Measurements from ENCODE around the gene BRIP1.
A peak's percentile ranks its signal among the peaks of the same experiment; 100 is the strongest.
"Not testable (repeated sequence)": the region's sequence is repeated elsewhere in the genome, so short reads cannot be mapped to it uniquely, and the experiment has no call there.

The BRIP1 gene

DNA sequence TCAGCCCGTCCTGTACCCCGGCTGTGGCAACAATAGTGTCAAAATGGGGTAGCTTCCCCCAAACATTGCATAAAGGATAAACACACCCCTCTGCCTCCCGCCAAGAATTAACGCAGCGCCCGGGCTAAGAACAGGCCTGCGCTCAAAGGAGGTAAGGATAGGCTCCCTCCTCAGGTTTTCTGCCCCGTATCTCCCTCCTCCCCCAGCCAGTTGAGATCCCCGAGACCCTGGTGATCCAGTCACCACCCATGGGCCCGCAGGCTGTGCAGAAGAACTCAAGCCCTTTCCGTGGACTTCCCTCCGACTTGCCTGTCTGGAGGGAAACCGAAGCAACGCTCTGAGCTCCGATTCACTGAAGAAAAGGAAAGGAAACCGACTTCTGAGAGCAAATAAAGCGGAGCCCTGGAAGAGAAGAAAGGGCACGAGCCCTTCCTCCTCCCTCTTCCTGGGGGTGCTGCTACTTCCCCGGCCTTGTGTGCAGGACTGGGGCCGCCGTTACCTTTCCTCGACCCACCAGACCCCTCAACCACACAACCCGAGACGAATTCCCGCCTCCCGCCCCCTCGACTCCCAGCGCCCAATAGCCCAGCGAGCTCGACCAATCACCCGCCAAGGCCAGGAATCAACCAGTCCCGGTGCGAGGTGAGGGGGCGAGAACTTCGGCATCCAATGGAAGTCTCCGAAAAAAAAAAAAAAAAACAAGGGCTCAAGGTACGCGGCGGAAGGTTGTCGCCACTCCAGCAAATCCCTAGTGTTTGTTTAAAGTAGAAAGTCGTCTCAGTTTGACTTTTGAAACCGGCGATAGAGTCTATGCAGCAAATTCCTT is at the start of gene BRIP1:
TSS of gene BRIP1 (minus strand) at position 554 of the 826 bp plus-strand sequence. CDS start 1,989 bp downstream, outside the sequence.
- DNase-seq: peak; percentile 91

DNA sequence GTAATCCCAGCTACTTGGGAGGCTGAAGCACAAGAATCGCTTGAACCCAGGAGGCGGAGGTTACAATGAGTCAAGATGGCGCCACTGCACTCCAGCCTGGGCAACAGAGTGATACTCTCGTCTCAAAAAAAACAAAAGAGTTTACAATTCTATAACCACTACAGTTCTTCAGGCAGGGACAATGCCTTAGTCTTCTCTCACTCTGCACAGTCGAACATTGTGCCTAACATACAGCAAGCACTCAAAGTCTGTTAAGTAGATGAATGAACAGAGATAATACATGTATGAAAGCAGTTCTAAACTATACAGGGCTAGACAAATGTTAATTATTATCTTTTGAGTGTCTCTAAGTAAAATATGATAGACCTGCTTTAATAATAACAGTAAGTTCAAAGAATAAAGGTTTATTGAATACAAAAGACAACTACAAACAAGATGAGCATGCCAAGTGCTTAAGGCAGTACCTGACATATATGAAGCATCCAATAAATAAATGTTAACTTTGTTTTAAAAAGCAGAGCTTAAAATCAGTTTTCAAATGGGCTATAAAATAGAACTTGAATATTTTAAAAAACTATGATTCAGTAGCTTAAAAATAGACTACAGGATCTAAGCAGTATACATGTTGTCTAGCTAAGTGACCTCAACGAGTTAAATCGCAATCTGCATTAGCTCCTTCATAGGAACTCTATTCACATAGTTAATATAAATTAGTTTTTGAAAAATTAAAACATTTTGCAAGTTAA is 45.1 kb upstream of the BRIP1 start:
- no peak for DNase-seq

DNA sequence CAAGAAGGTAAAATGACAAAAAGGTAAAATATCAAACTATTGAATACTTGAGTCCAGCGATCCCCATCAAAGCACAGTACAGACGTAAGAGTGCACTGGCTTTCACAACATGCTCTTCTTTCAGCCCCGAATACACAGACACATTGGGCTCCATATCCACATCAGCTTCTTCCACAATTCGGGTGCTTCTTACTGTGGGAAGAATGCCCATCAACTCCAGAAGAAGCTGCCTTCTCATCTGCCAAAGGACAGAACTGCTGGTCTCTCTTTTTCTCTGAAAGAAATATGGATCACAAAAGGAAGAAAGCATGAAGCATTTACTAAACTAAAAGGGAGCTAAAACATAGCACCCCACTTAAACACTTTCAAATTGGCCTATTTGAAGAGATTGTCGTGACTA is 44.0 kb upstream of the BRIP1 start:
- no peak for DNase-seq

DNA sequence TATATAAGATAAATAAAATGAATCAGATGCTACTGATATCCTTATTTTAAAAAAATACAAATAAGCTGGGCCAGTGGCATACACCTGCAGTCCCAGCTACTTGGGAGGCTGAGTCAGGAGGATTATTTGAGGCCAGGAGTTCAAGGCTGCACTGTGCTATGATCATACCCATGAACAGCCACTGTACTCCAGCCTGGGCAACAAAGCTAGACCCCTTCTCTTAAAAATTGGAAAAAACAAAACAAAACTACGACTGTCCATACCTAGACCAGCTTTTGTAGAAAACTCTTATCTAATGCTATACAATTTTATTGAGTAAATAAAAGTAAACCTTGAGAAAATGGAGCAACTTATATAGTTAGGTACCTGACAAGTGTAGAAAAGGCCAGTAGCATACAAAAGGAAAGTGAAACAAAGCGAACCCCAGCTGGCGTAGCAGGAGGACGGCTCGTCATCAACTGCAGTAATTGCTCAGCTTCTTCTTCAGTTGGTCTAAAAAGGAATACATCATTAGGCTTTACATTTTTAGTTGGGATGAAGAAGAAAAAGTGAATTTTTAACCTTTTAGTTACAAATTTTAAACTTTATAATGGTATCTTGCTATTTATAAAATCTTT is 40.9 kb upstream of the BRIP1 start:
- no peak for DNase-seq

DNA sequence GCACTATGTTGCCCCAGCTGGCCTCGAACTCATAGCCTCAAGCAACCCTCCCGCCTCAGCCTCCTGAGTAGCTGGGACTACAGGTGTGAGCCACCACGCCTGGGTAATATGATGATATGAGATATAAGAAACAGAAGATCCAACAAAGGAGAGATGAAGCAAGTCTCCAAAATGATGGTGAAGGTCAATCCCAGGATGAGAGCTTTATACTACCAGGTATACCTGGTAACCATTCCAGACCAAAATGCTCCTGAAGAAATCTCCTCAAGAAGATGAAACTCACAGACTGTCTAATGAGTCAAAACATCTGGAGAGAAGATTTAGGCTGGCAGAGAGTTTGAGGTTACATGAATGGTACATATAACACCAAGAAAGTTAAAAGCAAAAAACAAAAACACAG is 39.9 kb upstream of the BRIP1 start:
- DNase-seq: no peak

DNA sequence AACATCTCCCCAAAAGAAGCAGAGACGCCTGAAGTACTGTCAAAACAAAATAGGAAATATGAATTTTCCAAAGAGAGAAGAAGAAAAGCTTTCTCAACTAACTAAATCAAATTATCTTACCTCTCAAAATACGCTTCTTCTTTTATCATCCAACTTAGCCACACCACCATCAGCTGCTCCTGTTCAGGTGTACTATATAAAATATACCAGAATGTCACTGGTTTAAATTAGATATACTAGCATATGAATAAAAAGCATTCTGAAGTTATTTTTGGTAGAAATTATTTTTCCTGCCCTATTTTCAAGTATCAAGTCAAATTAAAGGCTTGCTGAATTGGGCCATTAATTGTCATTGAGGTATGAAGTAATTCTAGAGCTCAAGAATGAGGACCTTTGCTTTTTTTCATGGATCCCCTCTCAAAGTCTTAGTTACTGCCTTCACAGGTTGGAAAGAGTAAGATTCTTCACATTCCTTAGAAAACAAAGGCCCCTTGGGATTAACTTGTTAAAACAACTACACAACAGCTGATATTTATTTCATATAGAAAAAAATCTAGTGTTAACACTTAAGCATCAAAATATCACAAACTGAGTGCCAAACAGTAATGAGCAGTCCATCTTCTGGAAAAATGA is 34.3 kb upstream of the BRIP1 start:
- no peak for DNase-seq

DNA sequence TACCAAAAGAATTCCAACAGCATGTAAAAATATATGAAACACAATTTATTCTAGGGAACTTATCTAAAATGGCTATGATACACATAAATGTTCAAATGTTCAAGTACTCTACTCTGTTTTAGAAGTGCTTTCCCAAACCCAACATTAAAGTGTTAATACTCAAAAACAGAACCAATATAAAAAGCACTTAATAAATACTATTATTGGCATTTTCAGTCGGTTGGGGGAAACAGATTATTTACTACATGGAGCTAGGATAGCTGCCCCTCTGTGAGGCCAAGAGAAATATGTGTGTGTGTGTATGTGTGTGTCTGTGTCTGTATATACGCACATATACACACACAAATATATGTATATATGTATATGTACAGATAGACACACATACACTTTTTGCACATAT is 32.1 kb upstream of the BRIP1 start:
- DNase-seq: no peak

DNA sequence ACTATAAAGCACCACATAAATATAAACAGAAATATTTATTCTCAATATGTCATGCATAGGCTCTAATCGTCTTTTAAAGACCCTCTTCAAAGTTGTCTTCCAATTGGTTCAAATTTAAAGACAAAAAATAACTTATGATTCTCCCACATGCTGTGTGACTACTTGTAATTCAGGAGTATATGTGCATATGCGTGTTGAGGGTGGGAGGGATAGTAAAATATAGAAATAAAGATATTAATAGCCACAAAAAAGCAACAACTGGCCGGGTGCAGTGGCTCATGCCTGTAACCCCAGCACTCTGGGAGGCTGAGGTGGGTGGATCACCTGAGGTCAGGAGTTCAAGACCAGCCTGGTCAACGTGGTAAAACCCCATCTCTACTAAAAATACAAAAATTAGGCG is 31.0 kb upstream of the BRIP1 start:
- DNase-seq: not testable (repeated sequence)

DNA sequence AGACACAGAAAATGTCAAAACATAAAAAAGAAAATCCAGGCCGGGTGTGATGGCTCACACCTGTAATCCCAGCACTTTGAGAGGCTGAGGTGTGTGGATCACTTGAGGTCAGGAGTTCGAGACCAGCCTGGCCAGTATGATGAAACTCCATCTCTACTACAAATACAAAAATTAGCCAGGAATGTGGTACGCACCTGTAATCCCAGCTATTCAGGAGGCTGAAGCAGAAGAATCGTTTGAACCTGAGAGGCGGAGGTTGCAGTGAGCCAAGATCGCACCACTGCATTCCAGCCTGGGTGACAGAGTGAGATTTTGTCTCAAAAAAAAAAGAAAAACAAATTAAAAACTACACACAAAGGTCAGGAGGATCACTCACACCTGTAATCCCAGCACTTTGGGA is 24.4 kb upstream of the BRIP1 start:
- DNase-seq: not testable (repeated sequence)

DNA sequence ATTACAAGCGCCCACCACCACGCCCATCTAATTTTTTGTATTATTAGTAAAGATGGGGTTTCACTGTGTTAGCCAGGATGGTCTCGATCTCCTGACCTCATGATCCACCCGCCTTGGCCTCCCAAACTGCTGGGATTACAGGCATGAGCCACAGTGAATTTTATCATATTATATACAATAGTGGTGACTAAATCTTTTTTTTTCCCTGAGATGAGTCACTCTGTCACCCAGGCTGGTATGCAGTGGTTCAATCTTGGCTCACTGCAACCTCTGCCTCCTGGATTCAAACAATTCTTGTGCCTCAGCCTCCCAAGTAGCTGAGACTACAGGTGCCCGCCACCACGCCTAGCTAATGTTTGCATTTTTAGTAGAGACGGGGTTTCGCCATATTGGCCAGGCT is 22.5 kb upstream of the BRIP1 start:
- not testable (repeated sequence) for DNase-seq

DNA sequence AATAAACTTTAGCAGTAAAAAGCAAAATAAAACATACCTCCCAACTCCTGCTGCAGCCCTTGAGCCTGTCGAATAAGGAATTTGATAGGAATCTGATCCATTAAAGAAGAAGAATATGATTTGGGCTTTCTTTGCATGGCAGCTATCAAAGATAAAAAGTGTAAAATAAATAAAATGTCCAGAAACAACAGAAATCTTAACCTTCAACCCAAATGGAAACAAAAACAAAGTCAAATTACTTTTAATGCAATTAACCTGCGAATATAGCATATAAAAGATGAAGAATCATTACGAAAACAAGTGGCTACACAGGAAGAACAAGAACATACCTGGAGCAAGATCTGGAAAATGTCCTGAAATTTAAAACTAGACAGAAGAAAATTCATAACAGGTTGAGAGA is 21.5 kb upstream of the BRIP1 start:
- no peak for DNase-seq

DNA sequence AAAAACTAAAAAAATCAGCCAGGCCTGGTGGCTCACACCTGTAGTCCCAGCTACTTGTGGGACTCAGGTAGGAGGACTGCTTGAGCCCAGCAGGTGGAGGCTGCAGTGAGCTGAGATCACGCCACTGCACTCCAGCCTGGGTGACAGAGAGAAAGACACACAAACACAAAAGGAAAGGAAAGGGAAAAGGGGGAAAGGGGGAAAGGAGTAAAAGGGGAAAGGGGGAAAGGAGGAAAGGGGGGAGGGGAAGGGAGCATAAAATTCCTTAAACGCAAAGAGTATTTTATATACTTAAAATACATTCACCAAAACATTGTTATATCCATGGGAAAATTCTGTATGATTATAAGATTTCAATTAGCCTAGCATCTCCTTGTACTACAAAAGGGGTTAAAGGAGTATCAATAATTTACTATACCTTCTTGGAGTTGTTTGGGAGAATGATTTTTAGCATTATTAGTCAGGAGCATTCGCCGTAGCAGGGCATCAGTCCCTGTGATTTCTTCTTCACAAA is 17.3 kb upstream of the BRIP1 start:
- no peak for DNase-seq

DNA sequence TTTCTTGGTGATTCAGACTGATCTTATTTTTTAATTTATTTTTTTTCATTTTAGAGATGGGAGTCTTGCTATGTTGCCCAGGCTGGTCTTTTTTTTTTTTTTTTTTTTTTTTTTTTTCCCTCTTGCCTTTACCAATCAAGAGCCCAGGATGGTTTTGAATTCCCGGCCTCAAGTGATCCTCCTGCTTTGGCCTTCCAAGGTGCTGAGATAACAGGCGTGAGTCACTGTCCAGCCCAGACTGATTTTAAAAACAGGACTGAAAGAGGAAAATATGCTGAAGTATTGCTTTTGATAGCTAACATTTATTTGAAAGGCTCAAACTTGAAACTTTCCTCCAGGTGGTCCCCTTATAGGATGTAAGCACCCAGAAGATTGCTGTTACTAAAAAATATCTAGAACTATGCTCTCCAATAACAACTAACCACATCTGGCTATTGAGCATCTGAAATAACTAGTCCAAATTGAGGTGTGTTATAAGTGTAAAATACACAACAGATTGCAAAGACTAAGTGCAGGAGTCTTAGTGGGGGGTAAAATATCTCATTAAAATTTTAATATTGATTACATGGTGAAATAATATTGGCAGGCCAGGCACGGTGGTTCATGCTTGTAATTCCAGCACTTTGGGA is 15.8 kb upstream of the BRIP1 start:
- DNase-seq: no peak

DNA sequence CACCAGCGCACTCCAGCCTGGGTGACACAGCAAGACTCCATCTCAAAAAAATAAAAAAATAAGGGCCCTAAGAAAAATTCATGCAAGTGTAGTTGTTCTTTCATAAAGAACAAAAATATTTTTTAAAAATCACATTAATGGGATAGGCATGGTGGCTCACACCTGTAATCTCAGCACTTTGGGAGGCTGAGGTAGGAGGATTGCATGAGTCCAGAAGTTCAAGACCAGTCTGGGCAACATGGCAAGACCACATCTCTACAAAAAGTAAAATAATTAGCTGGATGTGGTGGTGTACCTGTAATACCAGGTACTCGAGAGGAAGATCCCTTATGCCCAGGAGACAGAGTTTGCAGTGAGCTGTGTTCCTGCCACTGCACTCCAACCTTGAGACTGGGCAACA is 15.2 kb upstream of the BRIP1 start:
- DNase-seq: no peak

DNA sequence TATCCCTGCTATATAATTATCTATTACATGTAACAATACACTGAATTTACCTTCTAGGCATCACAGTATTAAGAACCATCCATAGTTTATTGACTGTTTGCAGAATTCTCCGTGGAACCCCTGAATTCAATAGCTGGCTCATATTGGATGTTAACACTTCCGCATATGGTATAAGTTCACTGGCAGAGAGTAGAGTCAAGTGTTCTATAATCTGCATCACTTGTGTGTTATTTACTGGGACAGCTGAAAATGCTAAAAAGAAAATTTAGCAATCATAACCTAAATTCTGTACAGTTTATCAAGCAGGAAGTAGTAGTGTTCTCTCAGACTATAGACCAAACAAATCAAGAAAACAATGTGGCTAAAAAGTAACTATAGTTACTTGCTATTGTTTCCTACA is 14.5 kb upstream of the BRIP1 start:
- DNase-seq: no peak

DNA sequence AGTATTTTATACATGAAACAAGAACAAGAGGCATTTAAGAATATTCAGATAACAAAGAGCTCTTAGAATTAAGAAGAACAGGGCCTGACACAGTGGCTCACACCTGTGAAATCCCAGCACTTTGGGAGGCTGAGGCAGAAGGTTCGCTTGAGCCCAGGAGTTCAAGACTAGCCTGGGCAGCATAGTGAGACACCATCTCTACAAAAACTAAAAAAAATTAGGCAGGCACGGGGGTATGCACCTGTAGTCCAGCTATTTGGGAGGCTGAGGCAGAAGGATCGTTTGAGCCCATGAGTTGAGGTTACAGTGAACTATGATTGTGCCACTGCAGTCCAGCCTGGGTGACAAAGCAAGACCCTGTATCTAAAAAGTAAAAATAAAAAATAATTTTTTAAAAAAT is 12.5 kb upstream of the BRIP1 start:
- no peak for DNase-seq

DNA sequence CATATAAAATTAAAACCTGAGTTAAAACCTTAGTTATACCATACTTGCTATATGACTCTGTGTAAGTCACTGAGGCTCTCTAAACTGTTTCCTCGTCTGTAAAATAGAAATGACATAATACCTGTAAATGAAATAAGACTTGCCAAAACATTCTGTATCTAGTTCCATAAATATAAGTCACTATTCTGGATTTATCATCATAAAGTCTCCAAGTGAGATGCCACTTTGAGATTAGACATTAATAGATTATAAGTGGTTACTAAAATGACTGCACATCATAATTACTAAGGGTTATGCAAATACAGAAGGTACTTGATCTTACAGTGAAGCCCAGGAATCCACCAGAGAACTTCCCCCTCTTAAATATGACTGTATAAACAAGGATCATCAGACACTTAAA is 12.0 kb upstream of the BRIP1 start:
- no peak for DNase-seq

DNA sequence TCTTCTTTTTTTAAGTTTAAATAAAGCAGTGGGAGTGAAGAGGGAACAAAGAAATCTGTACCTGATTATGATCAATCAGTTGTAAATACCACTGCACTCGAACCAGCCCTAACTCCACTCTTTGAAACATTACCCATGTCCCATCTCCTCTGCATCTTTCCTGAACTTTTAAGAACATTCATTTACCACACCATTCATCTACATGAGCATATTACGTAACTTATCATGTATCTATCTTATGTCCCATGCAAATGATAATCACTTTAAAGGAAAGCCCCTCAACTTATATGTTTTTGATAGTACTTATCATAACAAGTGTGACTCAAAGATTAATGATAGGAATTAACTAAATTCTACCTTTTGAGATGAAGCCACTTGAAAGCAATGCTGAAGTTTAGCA is 10.7 kb upstream of the BRIP1 start:
- DNase-seq: no peak

DNA sequence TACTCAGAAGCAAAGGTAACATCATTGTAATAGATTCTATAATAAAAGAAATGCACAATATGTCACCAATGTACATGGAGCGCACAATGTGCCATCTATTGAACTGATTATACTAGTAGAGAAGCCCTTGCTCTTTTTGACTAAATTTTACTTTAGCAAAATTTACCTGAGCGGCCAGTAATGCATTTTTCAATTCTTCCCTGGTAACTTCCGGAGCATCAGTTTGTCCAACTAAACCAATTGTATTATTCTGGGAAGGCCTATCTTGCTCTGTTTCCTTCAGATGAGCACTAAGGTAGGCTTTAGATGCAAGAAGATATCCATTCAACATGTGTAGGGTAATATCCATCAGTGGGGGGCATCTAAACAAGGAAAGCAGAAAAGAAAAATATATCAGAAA is 8.8 kb upstream of the BRIP1 start:
- no peak for DNase-seq

DNA sequence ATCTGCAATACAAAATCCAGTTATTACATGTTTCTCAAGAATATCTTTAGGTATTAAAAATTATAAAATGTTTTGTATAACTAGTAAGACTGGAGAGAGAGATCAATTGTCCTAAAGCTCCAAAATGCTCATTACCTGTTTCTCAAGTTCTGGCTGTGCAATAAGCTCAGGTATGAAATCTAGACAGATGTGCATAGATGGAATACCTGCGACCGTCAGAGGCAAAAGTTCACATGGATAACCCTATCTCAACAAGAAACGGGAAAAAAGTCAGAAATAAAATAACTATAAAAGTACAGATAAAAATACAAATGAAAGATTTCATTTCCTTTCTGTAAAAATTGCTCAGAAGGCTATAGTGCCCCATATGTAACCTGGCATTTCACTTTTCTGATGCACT is 5.8 kb upstream of the BRIP1 start:
- no peak for DNase-seq

DNA sequence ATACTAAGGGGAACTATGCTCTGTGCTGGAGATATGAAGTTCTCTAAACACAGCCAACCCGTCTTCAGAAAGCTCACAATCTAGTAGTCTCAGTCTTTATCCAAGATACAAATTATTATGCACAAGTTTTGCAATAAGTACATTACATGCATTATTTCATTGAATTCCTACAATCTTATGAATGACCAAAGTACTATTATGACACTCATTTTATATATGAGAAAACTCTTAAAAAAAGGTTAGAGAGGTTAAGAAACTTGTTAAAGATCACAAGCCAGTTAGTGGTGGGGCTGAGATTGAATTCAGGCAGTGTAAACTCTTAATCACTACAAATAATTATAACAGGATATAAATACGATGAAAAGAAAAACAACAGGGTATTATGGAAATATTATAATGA is 4.7 kb upstream of the BRIP1 start:
- no peak for DNase-seq

DNA sequence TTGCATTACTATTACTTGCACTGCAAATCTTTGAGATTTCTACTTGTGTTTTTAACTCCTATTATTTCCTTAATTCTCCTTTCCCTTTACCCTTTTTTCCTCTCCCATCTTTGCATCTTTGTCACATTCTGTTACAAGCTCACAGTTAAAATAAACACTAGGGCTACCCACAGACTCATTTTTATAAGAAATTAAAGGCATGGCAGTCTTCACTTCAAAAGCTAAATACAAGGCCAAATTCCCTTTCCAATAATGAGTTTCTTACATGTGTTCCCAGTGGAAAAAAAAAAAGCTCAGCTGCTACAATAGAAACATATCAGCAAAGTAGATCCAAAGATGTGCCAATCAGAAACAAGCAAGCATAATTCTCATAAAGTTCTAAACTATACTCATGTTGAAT is 3.7 kb upstream of the BRIP1 start:
- no peak for DNase-seq

DNA sequence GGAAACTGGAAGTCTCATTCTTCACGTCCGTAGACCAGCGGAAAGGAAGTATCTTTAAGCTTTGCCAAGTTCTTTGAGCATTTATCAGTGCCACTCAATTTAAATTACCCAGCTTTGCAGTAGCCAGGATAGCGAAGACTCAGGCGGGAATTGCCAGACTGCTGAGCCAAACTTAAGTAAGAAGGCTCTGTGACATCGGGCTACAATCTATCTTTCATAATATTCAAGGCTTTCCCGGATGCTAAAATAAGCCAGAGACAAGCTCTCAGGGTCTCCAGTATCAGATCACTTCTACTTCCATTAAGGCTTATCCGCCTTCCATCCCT is 436 bp upstream of the BRIP1 start:
- no peak for DNase-seq
